ENCODE data around the gene C15orf62. TPM values are rescaled to one million over a fixed set of nuclear protein-coding genes. Genes with fewer than 3 reads are reported as not detected.
A peak's percentile ranks its signal among the peaks of the same experiment; 100 is the strongest.

C15orf62 gene
- total and polyA plus RNA-seq, 7 donors, result 0.28 to 1.1 (median 0.69) TPM; not detected in 3

- DNase-seq, result no peak
- no peak overlapping the region for H3K27ac ChIP-seq
- H3K27me3 ChIP-seq, result no peaks in the 10 kb centered on the region
- no peaks in the 10 kb centered on the region for H3K9me3 ChIP-seq
- 90 to 92% methylated on average over 7 of the region's 7 CpGs for WGBS, 2 donors
- H3K4me1 ChIP-seq, result peaks cover 0 to 44% (median 41%) of the 10 kb centered on the region in 4 donors
- no peak overlapping the region for H3K4me3 ChIP-seq
- intact Hi-C loops (cut with DNase I), result loop anchor here (5.0 kb wide), 1 partner anchor 41 kb away; the partner anchor contains the start of genes DNAJC17 and ZFYVE19
- TF ChIP-seq EP300 (IDR thresholded peaks at IDR 0.05) (no peak), POLR2A (IDR thresholded peaks at IDR 0.05) (no peak), CTCF (IDR thresholded peaks at IDR 0.05) (no peak), POLR2AphosphoS5 (IDR thresholded peaks at IDR 0.05) (no peak)
- H3K36me3 ChIP-seq, result peaks cover 0 to 13% (median 3%) of the 10 kb centered on the region in 4 donors
These were observed 3.5 kb upstream of the C15orf62 start for GRCh38 chr15:40766194-40766815.

DNA sequence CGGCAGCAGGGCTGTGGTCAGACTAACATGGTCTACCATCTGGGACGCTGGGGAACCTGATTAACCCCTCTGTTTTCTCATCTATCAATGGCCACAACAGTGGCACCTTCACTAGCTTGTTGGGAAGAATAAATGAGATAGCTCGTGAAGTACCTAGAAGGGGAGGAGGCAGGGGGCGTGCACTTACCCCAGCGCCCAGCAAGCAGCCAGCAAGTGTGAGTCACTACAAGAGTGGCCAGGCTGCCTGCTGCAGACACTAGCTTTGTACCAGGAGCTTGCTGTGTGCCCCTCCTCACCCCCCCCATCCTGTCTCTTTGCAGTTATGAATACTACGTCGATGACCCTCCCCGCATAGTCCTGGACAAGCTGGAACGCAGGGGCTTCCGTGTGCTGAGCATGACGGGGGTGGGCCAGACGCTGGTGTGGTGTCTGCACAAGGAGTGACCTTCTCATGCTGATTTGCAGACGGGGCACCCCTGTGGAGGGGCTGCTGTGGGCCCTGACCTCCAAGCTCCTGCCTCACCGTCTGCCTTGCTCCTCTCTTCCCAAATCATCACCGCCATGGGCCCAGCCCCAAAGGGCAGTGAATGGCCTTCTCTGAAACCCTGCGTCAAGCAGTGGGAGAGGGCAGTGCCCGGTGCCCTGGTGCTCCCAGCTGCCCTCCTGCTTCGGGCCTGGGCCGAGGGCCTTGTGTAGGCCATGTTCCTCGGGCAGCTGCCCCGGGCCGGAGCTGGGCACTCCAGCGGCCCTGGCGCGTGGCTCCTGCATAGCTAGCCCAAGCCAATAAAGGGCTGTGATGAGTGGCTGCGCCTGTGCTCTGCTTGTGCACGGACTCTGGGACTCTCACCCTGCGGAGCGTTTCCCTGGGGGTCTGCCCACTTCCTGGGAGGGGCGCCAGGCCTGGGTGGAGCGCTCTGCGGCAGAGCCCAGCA is 2.6 kb upstream of the C15orf62 start:
- no peak overlapping the region for H3K27ac ChIP-seq
- H3K27me3 ChIP-seq, result no peaks in the 10 kb centered on the region
- peaks cover 0 to 22% (median 3%) of the 10 kb centered on the region in 4 donors for H3K36me3 ChIP-seq
- DNase-seq, result no peak
- intact Hi-C loops (cut with DNase I), result loop anchor here (5.0 kb wide), 1 partner anchor 40 kb away; the partner anchor contains the start of genes DNAJC17 and ZFYVE19
- no peaks in the 10 kb centered on the region for H3K9me3 ChIP-seq
- H3K4me3 ChIP-seq, result no peak overlapping the region
- 92 to 93% methylated on average over 32 of the region's 32 CpGs for WGBS, 2 donors
- no peak for TF ChIP-seq POLR2AphosphoS5 (IDR thresholded peaks at IDR 0.05)
- no peak for TF ChIP-seq EP300 (IDR thresholded peaks at IDR 0.05)
- TF ChIP-seq POLR2A (IDR thresholded peaks at IDR 0.05), result no peak
- no peak for TF ChIP-seq CTCF (IDR thresholded peaks at IDR 0.05)
- H3K4me1 ChIP-seq, result peaks cover 0 to 44% (median 41%) of the 10 kb centered on the region in 4 donors

DNA sequence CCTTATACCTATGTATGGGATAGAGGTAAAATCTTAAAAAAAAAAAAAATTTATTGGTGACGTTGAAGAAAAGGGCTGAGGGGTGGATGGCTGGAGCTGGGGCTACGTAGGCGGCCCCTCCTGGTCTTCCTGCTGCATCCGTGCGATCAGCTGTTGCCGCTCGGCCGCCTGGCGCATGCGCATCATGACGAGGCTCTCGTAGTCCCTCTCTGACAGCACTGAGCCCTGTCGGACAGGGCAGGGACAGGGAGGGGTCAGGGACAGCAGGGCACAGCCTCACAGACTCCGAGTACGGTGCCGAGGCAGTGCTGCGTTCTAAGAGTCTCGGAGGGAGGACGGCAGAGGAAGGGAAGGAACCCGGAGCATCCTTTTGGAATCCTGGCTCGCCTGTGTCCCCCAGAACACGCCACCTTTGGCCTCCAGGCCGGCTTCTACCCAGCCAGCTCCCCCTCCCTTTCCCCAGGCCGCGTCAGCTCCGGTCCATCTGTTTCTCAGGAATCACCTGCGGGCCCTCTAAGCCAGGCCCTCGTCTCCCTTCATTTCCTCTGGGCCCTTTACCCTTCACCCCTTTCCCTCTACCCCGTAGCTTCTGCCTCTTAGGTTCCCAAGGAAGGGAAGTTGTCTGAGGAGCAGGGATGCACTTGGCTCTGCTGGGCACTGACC is 1.8 kb upstream of the C15orf62 start:
- Histone ChIP-seq H3K9me3 (no peaks in the 10 kb centered on the region), H3K27ac (peak overlapping the region in 1 of 4 donors; percentile 44), H3K36me3 (peaks cover 0 to 30% (median 6%) of the 10 kb centered on the region in 4 donors), H3K4me3 (no peak overlapping the region), H3K27me3 (no peaks in the 10 kb centered on the region), H3K4me1 (peaks cover 0 to 42% (median 38%) of the 10 kb centered on the region in 4 donors)
- no peak for DNase-seq
- 70 to 84% methylated on average over 29 of the region's 29 CpGs for WGBS, 2 donors
- TF ChIP-seq POLR2A (IDR thresholded peaks at IDR 0.05) (no peak), EP300 (IDR thresholded peaks at IDR 0.05) (no peak), POLR2AphosphoS5 (IDR thresholded peaks at IDR 0.05) (no peak), CTCF (IDR thresholded peaks at IDR 0.05) (no peak)
- intact Hi-C loops (cut with DNase I), result loop anchor here (5.0 kb wide), 1 partner anchor 39 kb away; the partner anchor contains the start of genes DNAJC17 and ZFYVE19

DNA sequence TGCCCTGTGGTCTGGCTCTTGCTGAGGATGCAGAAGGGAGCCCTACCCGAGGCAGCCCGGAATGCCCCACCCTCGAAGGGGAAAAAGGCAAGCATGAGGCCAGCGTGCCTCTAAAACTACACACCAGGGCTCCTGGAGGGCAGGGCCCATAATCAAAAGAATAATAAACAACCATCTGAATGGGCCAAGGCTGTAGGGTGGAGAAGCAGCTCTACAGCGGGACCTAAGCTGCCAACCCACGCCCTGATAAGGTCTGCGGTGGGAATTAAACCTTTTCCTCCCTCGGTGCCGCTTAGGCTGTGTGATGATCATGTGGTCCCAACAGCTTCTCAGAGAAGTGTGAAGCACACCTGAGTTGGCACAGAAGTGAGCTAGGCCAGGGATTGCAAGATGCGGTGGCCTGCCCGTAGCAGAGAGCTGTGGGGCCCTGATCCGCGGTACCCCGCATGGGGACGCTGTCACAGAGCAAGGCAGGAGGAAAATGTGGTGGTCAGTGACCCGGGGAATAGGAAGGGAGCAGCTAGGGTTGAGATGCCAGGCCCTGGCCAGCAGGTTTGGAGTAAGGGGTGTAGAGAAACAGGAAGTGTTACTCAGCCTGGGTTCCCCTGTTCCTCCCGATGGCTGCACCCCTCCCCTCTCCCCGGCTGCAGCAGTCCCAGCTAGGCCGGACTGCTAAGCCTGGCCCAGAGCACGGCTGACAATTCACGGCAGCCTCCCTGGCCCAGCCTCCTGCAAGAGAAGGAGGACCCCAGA is 1.1 kb upstream of the C15orf62 start:
- no peak overlapping the region for H3K4me3 ChIP-seq
- H3K4me1 ChIP-seq, result peaks cover 0 to 35% (median 31%) of the 10 kb centered on the region in 4 donors
- no peak for TF ChIP-seq CTCF (IDR thresholded peaks at IDR 0.05)
- TF ChIP-seq POLR2AphosphoS5 (IDR thresholded peaks at IDR 0.05), result no peak
- no peak for TF ChIP-seq EP300 (IDR thresholded peaks at IDR 0.05)
- no peak for TF ChIP-seq POLR2A (IDR thresholded peaks at IDR 0.05)
- peak overlapping the region; percentile 22 to 59 (median 48) for H3K27ac ChIP-seq
- no peaks in the 10 kb centered on the region for H3K27me3 ChIP-seq
- 19 to 48% methylated on average over 21 of the region's 21 CpGs for WGBS, 2 donors
- no peaks in the 10 kb centered on the region for H3K9me3 ChIP-seq
- intact Hi-C loops (cut with DNase I), result loop anchor here (5.0 kb wide), 1 partner anchor 39 kb away; the partner anchor contains the start of genes DNAJC17 and ZFYVE19
- peaks cover 3 to 37% (median 13%) of the 10 kb centered on the region in 4 donors for H3K36me3 ChIP-seq
- no peak for DNase-seq
